NCI-H2171 treated with DMSO at 0.1 percent for 48 hours (cell line): Measurements from ENCODE around the gene XRRA1.
"Not testable (repeated sequence)": the region's sequence is repeated elsewhere in the genome, so short reads cannot be mapped to it uniquely, and the experiment has no call there.

Experiments used
- DNase-seq: peaks from one replicate; lab custom pipeline; 2025; lab: John Stamatoyannopoulos, UW

Gene XRRA1

GRCh38 chr11:74826901-74827300, 122.0 kb downstream of the XRRA1 start:
- DNase-seq, result no peak

GRCh38 chr11:74825596-74825995, 123.3 kb downstream of the XRRA1 start:
- not testable (repeated sequence) for DNase-seq

- no peak for DNase-seq
Measured at GRCh38 chr11:74824285-74824982, 124.5 kb downstream of the XRRA1 start.

GRCh38 chr11:74822170-74822569, 126.7 kb downstream of the XRRA1 start:
- DNase-seq, result no peak

- no peak for DNase-seq
Measured at GRCh38 chr11:74820763-74821162, 128.1 kb downstream of the XRRA1 start.

GRCh38 chr11:74819400-74819799, 129.5 kb downstream of the XRRA1 start:
- DNase-seq, result no peak

- no peak for DNase-seq
Measured at GRCh38 chr11:74818283-74818946, 130.5 kb downstream of the XRRA1 start.

- no peak for DNase-seq
Measured at GRCh38 chr11:74816664-74817063, 132.2 kb downstream of the XRRA1 start.

- no peak for DNase-seq
Measured at GRCh38 chr11:74815966-74816365, 132.9 kb downstream of the XRRA1 start.

GRCh38 chr11:74809801-74810200, 139.1 kb downstream of the XRRA1 start:
- no peak for DNase-seq

GRCh38 chr11:74806267-74806666, 142.6 kb downstream of the XRRA1 start:
- no peak for DNase-seq

- DNase-seq, result peak; percentile 11
Measured at GRCh38 chr11:74791333-74792100, 157.4 kb downstream of the XRRA1 start.
